CD4-positive, alpha-beta T cell treated with Interleukin-17A for 4 hours (primary cell): ENCODE data around the gene OR7A10.

Experiments used
- DNase-seq: peaks from one replicate; pipeline ENCODE4 v3.0.0-alpha.2; 2020; ENCODE audit warnings: mixed read lengths

Gene OR7A10

DNA sequence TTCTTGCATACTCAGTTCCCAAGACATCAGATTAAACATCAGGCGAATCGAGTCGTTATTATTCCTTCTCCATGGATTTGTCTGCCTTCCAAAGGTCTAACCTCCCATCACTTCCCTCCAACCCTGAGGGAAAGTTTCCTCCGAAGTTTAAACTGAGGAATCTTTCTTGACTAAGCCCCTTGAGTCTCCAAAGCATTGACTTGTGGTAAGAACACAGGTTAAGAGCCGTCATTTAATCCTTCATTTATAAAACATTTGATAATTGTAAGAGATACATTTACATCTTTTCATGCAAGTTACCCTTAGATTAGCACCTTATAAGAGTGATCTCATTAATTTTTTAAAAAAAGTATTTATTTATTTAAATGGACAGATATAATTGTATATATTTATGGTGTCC, at the start of gene OR7A10:
Gene OR7A10, minus strand, starts transcription at position 101 of the 400 bp plus-strand sequence. CDS start 7,045 bp downstream, outside the sequence.
- DNase-seq, result no peak

DNA sequence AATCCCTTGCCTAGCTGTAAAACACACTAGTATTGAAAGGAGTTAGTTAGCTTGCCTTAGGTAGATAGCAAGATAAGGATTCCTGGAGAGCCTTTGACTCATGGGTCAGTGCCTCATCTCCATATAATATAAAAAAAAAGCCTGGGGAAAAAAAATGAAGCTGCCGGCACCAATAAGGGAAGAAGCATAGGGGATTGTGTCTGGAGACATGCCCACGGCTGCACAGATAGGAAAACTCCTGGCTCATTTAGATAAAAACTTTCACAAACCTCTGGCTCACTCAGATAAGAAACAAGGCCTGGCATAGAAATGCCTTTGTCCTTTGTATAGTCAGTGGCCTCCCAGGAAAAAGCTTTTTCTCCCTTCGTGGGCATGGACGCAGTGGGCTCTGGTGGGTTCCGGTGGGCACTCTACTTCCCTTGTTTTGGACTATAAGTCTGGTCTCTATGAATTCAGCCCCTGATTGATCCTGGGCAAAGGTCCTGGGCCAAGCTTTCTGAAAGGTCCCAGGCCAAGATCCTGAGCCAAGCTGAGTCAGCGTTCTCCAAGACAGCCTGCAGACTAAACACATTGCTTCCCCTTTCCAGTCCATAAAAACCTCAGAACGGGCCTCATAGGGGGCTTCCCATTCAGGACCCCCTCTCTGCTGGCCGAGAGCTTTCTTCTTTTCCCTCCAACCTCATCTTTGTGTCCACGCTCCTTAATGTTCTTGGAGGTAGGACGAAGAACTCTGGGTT, 42.1 kb upstream of the OR7A10 start:
- DNase-seq, result no peak

DNA sequence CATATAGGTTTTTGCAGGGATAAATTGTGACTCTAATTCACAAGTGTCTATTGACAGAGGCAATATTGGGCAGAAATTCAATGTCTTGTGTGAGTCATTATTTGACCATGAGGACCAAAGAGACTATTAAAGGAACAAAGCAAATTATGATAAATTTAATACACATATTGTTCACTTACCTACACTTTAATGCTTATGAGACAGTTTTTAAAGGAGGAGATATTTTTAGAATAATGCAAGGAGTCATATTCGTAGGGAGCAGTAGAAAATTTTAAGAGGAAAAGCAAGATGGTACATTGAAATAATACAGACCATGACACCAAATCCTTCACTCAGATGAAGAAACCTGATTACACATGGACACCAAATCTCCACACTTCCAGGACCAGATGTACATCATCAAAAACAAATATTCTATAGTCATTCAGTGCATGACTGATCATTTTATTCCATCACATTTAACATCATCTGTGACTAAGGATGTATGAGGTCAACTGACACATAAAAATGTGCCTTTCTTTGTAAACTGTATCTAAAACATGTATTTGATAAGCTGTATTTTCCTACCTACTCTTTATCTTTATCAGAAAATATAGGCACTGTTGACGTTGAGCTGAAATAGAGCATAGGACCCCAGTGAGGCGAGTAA, 41.4 kb upstream of the OR7A10 start:
- DNase-seq, result no peak

DNA sequence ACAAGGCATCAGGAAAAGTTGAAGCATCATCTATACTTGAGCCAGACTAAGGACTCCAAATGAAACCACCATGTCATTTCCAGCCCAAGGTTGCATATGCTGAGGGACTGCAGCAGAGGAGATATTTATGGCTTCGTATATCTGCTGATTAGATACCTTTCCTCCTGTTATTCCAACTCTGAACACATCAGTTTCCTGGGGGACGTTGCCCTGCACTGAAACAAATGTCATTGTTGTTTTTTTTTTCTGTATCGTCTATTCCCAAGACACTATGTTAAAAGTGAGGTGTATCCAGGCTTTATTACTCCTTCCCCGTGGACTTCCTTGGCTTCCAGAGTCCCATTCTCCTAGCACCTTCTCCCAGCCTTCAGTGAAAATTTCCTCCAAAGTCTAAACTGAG, 37.3 kb upstream of the OR7A10 start, which contains the start of gene OR7A17:
Gene OR7A17, minus strand, starts transcription at position 101 of the 400 bp plus-strand sequence. CDS start 4,777 bp downstream, outside the sequence.
- DNase-seq, result no peak

DNA sequence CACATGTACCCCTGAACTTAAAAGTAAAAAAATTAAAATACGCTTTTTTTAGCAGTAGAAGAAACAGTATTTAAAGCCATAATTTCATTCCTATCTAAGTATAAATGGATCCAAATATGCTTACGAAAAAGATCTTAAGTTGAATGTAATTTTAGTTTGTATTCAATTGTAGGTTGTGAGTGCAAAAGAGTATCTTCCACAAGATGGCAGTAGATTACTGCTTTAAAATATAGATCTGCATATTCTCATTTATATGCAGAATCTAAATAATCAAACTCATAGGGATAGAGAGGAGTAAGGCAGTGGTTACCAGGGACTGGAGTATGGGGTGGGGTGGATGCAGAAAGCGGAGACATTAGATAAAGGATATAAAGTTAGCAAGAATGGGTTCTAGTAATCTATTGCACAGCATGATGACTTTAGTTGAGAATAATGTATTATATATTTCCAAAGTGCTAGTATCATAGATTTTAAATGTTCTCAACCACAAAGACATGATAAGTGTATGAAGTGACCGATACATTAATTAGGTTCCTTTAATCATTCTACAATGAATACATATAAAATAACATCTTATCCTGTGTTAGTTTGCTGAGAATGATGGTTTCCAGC, 23.0 kb upstream of the OR7A10 start:
- DNase-seq, result no peak

DNA sequence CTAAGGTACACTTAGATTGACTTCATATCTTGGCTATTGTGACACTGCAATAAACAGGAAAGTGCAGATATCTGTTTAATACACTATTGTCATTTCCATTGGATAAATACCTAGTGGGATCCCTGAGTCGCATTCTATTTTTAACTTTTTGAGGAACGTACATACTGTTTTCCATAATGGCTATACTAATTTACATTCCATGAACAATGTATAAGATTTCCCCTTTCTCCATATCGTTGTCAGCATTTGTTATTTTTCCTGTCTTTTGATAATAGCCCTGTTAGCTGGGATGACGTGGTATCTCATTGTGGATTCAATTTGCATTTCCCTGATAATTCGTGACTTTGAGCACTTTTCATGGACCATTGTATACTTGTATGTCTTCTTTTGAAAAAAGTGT, 19.8 kb upstream of the OR7A10 start:
- DNase-seq, result no peak

DNA sequence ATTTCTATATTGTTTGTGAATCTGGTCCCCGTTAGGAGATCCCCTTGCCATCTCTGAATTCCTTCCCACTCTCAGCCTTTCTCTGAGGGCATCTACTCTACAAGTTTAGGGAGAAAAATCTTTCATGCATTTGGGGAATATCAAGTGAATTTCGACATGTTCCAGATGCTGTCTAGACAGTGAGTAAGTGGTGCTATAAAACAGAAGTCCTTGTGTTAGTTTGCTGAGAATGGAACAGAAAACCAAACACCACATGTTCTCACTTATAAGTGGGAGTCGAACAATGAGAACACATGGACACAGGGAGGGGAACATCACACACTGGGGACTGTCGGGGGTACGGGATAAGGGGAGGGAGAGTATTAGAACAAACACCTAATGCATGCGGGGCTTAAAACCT, 5.1 kb downstream of the OR7A10 start:
- DNase-seq, result no peak

DNA sequence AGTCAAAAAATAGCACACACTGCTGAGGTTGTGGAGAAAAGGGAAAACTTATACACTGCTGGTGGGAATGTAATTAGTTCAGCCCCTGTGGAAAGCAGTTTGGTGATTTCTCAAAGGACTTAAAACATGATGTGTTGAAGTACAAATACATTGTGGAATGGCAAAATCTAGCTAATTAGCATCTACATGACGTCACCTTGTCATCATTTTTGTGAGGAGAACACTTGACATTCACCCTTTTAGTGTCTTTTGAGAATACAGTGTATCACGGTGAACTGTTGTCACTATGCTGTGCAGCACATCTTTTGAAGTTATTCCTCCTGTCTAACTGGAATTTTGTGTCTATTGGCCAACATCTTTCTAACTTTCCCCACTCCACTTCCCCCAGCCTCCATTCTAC, 5.6 kb downstream of the OR7A10 start:
- DNase-seq, result no peak

DNA sequence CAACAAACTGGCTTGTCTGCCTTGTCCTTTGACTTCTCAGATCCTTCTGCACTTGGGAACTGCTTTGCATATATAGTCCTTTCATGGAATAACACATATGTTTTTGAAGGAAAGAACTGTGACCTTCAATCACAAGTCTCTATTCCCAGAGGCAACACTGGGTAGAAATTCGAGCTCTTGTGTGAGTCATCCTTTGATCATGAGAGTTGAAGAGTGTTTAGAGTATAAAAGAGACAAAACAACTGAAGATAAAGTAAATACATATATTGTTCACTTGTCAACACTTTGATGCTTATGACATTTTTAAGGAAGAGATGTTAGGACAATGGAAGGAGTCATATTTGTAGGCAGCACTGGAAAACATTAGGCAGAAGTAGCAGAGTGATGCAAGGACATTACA, 8.5 kb downstream of the OR7A10 start:
- no peak for DNase-seq

DNA sequence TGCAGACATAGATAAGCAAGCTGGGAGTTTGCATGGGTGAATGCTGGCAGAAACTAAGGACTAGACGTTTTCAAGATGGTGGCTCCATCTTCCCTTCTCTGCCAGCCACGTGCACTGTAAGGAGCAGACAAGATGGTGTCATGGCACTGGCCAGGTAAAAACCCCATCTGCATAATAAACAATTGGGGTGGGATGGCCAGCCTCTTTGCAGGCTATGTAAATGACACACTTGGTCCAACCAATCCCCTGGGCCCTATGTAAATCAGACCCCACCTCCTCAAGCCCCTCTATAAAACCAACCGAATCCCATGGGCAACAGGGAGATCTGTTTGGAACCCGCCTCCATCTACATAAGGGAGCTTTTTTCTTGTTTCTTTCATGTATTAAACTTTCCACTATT, 11.3 kb downstream of the OR7A10 start:
- no peak for DNase-seq

DNA sequence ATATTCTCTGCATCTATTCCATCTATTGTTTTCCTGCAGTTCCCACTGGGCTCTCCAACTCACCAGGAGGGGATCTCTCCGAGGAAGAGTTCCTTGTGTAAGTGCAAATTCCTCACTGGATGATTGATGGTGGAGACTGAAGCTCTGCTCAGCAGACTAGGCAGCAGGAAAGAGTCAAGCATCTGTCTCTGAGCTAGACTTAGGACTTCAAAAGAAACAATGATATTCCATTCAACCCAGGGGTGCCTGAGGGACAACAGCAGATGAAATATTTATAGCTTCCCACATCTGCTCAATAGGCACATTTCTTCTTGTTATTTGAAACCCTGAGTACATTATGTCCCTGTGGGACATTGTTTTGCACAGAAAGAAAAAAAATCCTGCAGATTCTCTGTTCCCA, 13.7 kb downstream of the OR7A10 start, which contains the start of the genes OR7A5 and OR7C1:
Gene OR7A5, minus strand, starts transcription at position 175 of the 400 bp plus-strand sequence. CDS start 6,944 bp downstream, outside the sequence.
Gene OR7C1, minus strand, starts transcription at position 175 of the 400 bp plus-strand sequence. CDS start 35,049 bp downstream, outside the sequence.
- DNase-seq, result no peak

DNA sequence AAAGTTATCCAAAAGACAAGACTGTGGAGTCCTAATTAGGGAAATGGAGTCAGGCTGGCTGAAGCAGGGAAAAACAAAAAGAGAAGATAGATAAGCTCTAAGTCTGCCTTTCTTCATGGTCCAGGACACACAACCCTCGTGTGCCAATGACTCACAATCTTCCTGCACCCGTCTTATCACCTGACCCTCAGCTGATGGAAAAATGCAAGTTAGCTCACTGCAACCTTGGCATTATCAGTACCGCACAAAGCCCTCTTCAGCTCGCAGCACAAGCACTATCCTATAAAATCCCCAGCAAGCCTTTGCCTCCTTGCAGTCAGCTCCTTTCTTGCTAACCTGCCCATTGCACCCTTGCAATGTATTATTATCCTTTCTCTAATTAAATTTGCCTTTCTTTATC, 18.0 kb downstream of the OR7A10 start:
- DNase-seq, result no peak

DNA sequence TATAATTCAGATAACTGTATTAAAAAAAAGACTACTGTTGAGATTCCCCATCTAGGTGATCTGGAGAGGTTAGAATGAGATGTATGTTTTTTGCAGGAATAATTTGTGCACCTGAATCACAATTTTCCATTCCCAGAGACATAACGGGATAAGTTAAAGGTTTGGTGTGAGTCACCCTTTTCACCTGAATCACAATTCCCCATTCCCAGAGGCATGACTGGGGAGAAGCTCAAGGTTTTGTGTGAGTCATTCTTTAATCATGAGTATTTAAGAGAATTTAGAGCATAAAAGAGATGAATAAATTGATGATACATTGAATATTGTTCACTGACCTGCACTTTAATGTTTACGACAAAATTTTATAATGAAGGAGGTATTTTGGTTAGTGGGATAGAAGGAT, 22.7 kb downstream of the OR7A10 start:
- DNase-seq, result no peak

DNA sequence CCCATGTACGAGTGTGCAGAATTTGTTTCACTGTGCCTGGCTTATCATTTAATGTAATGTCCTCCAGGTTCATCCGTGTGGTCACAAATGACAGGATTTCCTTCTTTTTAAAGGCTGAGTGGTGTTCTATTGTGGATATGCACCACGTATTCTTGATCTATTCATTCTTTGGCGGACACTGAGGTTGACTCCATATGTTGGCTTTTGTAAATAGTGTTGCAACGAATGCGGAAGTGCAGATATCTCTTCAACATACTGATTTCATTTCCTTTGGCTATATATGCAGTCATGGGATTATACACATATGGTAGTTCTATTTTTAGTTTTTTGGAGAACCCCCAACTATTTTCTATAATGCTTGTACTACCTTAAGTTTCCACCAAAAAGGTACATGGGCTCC, 26.8 kb downstream of the OR7A10 start:
- DNase-seq, result no peak

DNA sequence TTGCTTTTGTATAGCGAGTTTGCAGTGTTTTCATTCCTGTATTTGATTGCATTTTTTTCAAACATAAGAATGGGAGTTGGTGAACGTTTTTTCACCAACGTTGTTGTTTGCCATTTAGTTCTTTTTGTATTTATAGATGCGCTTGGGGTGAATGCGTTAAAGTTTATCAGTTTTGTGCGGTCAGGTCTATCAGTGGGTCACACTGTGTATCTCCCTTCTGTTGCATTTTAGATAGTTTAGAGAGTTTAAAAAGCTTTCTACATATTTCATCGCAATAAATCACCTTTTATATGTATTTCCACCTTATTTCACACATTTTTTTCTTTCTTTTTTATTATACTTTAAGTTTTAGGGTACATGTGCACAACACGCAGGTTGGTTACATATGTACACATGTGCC, 30.1 kb downstream of the OR7A10 start:
- DNase-seq, result no peak

DNA sequence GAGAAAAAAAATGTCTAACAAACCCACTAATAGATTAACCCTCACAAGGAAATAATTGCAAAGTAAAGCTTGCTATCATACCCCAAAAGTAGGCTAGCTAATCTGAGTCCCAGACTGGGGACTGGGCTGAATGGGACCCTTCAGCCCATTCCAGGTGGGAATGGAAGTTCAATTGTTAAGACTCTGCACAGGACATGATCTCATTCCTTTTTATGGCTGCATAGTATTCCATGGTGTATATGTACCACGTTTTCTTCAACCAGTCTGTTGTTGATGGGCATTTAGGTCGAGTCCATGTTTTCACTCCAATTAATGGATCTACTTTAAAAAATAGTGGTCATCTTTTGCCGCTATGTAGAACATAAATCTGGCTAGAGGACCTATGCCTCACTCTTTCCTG, 31.7 kb downstream of the OR7A10 start:
- DNase-seq, result no peak

DNA sequence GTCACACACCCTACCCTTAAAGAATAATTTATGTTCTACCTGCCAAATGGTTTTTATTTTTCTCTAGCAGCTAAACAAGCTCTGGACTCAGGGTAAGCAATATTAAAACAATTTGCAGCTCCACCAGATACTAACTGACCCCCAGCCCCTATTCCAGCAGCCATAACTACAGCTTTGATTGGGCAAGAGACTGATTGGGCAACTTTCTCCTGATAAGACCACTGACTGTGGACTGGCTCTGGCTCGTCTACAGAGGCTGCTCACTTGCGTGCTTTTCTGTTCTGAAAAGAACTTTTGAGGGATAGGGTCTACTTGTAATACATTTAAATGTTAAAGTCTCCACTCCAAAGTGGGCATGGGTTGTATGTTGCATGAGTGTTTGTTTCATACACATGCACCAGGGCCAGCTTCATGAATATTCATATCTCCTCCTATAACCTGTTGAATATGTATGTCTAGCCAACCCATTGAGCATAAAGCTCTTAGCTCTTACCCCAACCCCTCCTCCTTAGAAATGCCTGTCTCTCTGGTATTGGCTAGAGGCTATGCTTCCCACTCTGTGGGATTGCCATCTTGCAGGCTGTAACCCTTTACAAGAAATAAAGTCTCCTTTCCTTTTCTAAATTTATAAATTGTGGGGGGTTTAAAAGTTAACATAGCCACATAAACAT, 33.6 kb downstream of the OR7A10 start:
- DNase-seq, result no peak

DNA sequence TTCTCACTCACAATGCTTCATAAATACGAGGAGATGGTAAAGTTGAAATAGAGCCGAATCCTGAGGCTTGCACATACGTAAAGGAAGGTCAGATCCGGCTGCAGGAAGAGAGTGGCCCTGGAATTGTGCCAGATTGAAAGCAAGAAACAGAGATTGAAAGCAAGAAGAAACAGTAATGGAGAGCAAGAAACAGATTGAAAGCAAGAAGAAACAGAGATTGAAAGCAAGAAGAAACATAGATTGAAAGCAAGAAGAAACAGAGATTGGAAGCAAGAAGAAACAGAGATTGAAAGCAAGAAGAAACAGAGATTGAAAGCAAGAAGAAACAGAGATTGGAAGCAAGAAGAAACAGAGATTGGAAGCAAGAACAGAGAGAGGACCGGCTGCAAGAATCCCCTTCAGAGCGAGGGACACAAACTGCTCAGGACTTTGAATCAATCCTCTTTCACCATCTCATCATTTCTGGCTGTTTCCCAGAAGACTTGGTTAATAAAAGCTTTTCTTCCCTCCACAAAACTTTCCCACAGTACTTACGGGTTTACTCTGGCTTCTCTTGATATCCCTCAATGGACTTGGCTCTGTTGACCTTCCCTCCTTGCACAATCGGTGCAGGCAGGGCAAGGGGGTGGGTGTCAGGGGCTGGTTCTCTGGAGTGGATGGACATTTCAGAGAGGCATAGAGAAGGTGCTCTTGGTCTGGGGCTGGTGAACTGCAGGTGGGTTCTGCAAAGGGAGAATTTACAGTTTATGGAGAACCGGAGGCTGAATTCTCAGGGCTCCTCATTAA, 39.3 kb downstream of the OR7A10 start:
- no peak for DNase-seq

DNA sequence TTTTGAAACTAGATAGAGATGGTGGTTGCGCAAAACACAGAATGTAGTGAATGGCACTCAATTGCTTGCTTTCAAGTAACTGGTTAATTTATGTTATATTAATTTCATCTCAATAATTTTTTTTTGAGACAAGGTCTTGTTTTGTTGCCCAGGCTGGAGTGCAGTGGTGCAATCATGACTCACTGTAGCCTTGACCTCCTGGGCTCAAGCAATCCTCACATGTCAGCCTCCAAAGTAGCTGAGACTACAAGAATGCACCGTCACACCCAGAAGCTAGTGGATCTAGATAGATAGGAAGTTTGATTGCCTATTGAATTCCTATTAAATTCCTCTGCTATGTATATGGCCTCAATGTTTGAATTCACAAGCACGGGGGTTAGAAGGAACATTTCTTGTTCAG, 44.0 kb downstream of the OR7A10 start:
- no peak for DNase-seq

DNA sequence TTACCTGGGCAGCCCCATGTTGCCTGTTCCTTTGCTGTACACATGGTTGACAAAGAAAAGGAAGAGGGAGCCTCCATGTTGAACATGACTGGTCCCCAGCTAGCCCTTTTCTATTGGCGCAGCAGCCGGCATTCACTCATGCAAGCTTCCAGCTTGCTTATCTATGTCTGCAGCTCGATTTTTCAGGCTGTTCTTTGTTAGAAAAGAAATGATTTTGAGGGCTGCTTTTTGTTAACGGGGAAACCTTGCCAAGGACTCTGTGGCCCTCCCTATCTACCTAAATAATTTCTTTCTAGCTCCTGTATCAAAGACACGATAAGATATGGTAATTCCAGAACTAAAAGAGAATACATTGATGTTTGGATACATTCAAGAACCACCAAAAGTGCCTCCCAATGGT, 50.0 kb downstream of the OR7A10 start:
- DNase-seq, result no peak

DNA sequence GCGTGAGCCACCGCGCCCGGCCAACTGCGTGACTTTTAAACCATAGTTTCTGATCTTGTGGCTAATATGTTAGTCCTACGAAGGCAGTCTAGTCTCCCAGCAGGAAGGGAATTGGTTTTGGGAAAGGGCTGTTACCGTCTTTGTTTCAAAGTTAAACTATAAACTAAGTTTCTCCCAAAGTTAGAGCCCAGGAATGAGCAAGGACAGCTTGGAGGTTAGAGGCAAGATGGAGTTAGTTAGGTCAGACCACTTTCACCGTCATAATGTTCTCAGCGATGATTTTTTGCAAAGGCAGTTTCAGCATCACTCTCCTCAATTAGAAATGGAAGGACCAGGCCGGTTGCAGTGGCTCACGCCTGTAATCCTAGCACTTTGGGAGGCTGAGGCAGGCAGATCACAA, 52.7 kb downstream of the OR7A10 start:
- no peak for DNase-seq

DNA sequence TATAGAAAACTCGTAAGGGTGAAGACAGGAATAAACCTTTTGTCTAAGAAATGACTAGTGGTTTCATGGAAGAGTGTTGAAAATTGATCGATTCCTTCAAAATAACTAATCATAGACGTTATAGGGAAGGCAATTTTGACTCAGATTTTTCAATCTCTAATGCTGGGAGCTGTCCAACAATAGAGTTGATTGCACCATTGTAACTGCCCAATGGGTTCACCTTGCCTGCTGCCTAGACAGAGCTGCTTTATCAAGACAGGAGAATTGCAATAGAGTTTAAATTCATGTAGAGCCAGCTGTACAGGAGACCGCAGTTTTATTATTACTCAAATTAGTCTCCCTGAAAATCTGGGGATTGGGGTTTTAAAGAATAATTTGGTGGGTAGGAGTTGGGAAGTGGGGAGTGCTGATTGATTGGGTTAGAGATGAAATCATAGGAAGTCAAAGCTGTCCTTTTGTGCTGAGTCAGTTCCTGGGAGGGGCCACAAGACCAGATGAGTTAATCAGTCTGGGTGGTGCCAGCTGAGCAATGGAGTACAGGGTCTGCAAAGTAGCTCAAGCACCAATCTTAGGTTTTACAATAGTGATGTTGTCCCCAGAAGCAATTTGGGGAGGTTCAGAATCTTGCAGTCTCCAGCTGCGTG, 53.5 kb downstream of the OR7A10 start:
- no peak for DNase-seq
